Measurements from ENCODE around the gene ISM2. TPM values are rescaled to one million over a fixed set of nuclear protein-coding genes. Genes with fewer than 3 reads are reported as not detected.

The ISM2 gene
- total RNA-seq, 1 experiment from 2014 or later = not detected

GRCh38 chr14:77488558-77488957, 10.1 kb downstream of the ISM2 start:
- H3K9me2 ChIP-seq (ENCODE audit: insufficient read depth) = no peaks in the 10 kb centered on the region
- no peak overlapping the region for H3K9ac ChIP-seq (ENCODE audit: low read length)
- intact Hi-C loops (cut with micrococcal nuclease) = no loop called here
- H3K36me3 ChIP-seq (ENCODE audit: control insufficient read depth in 1 of 2, insufficient read depth in 2 of 2, low read length in 2 of 2) = no peaks in the 10 kb centered on the region
- no peak overlapping the region for H2AFZ ChIP-seq (ENCODE audit: low read depth, low read length, poor library complexity, severe bottlenecking)
- CTCF ChIA-PET = no interaction called here
- DNase-seq (ENCODE audit: low read depth, low spot score) (no peak), ATAC-seq (no peak)
- no TSS peak for BruUV-seq (replicated peaks)
- POLR2A ChIA-PET = no interaction called here
- no peaks in the 10 kb centered on the region for H4K20me1 ChIP-seq (ENCODE audit: insufficient read depth)
- no peak for TF ChIP-seq CEBPB (IDR thresholded peaks at IDR 0.05; ENCODE audit: low read depth)
- TF ChIP-seq RAD21 (IDR thresholded peaks at IDR 0.05; ENCODE audit: low read depth) = no peak
- no peak for TF ChIP-seq FOSL1 (IDR thresholded peaks at IDR 0.05; ENCODE audit: low read depth)
- no peak for TF ChIP-seq EZH2 (IDR thresholded peaks at IDR 0.05)
- no peak for TF ChIP-seq TCF7L2 (IDR thresholded peaks at IDR 0.05; ENCODE audit: borderline replicate concordance, extremely low read depth, insufficient read depth, insufficient read length)
- TF ChIP-seq POLR2AphosphoS5 (IDR thresholded peaks at IDR 0.05; ENCODE audit: low read depth, low read length) = no peak
- TF ChIP-seq ZFX (IDR thresholded peaks at IDR 0.05) = no peak
- no peak for TF ChIP-seq EZH2phosphoT487 (IDR thresholded peaks at IDR 0.05; ENCODE audit: borderline replicate concordance)
- TF ChIP-seq EGR1 (IDR thresholded peaks at IDR 0.05; ENCODE audit: low read depth) = no peak
- no peak for TF ChIP-seq SIN3A (IDR thresholded peaks at IDR 0.05; ENCODE audit: low read depth)
- TF ChIP-seq ZNF274 (IDR thresholded peaks at IDR 0.05; ENCODE audit: low read depth, low read length) = no peak
- RAD21 ChIA-PET (ENCODE audit: low non-redundant PET in 1 of 2, low total read pairs in 2 of 2, uncharacterized antibody in 2 of 2, unreplicated experiment in 2 of 2) = no interaction called here
- no peaks in the 10 kb centered on the region for H3K4me1 ChIP-seq (ENCODE audit: control insufficient read depth in 1 of 2, insufficient read depth in 2 of 2, low read length in 2 of 2)
- no peak overlapping the region for H3K27ac ChIP-seq (ENCODE audit: low read depth, low read length)
- H3K79me2 ChIP-seq (ENCODE audit: insufficient read depth, low read length) = no peaks in the 10 kb centered on the region
- no peaks in the 10 kb centered on the region for H3K27me3 ChIP-seq (ENCODE audit: insufficient read depth, low read length)
- no peak overlapping the region for H3K4me2 ChIP-seq (ENCODE audit: low read length)
- H3K4me3 ChIP-seq (replicated peaks in 1 of 2; ENCODE audit: low read depth in 1 of 2, low read length in 2 of 2) = no peak overlapping the region
- H3K9me3 ChIP-seq (ENCODE audit: control insufficient read depth in 1 of 2, insufficient read depth in 1 of 2, low read depth in 1 of 2, low read length in 2 of 2) = no peaks in the 10 kb centered on the region

- Histone ChIP-seq H3K9me3 (ENCODE audit: control insufficient read depth in 1 of 2, insufficient read depth in 1 of 2, low read depth in 1 of 2, low read length in 2 of 2) (no peaks in the 10 kb centered on the region), H3K27ac (ENCODE audit: low read depth, low read length) (no peak overlapping the region), H3K9me2 (ENCODE audit: insufficient read depth) (no peaks in the 10 kb centered on the region), H3K9ac (ENCODE audit: low read length) (no peak overlapping the region), H3K4me1 (ENCODE audit: control insufficient read depth in 1 of 2, insufficient read depth in 2 of 2, low read length in 2 of 2) (no peaks in the 10 kb centered on the region), H3K4me3 (replicated peaks in 1 of 2; ENCODE audit: low read depth in 1 of 2, low read length in 2 of 2) (no peak overlapping the region), H3K27me3 (ENCODE audit: insufficient read depth, low read length) (no peaks in the 10 kb centered on the region), H4K20me1 (ENCODE audit: insufficient read depth) (no peaks in the 10 kb centered on the region), H3K4me2 (ENCODE audit: low read length) (no peak overlapping the region), H3K36me3 (ENCODE audit: control insufficient read depth in 1 of 2, insufficient read depth in 2 of 2, low read length in 2 of 2) (no peaks in the 10 kb centered on the region), H2AFZ (ENCODE audit: low read depth, low read length, poor library complexity, severe bottlenecking) (no peak overlapping the region), H3K79me2 (ENCODE audit: insufficient read depth, low read length) (no peaks in the 10 kb centered on the region)
- RAD21 ChIA-PET (ENCODE audit: low non-redundant PET in 1 of 2, low total read pairs in 2 of 2, uncharacterized antibody in 2 of 2, unreplicated experiment in 2 of 2) = no interaction called here
- ATAC-seq = peak; percentile 42; the same call in 1 of the 2 replicates
- no peak for DNase-seq (ENCODE audit: low read depth, low spot score)
- POLR2A ChIA-PET = no interaction called here
- CTCF ChIA-PET = no interaction called here
- intact Hi-C loops (cut with micrococcal nuclease) = no loop called here
- BruUV-seq (replicated peaks) = no TSS peak
- TF ChIP-seq EZH2 (IDR thresholded peaks at IDR 0.05) = no peak
- no peak for TF ChIP-seq REST (IDR thresholded peaks at IDR 0.05; ENCODE audit: low read depth)
- no peak for TF ChIP-seq ATF3 (IDR thresholded peaks at IDR 0.05)
- TF ChIP-seq ZNF274 (IDR thresholded peaks at IDR 0.05; ENCODE audit: low read depth, low read length) = no peak
- no peak for TF ChIP-seq YY1 (IDR thresholded peaks at IDR 0.05; ENCODE audit: extremely low read depth, insufficient replicate concordance, low read depth, low read length)
- TF ChIP-seq FOSL1 (IDR thresholded peaks at IDR 0.05; ENCODE audit: low read depth) = no peak
- TF ChIP-seq CTCF (IDR thresholded peaks at IDR 0.05 in 2 of 3, conservative IDR thresholded peaks at IDR 0.05 in 1 of 3; ENCODE audit: borderline replicate concordance in 1 of 3, insufficient read depth in 1 of 3, low read depth in 2 of 3, low read length in 2 of 3) = no peak
Observed at GRCh38 chr14:77485901-77486678, 12.5 kb downstream of the ISM2 start.

All from HCT116 (cell line).